ENCODE data around the gene MLF1.

- TF ChIP-seq CTCF (IDR thresholded peaks at IDR 0.05) (no peak), POLR2A (IDR thresholded peaks at IDR 0.05) (no peak)
These were observed 18.9 kb upstream of the MLF1 start for GRCh38 chr3:158552124-158552523.

Data from lower leg skin (tissue), 3 donors.